GM23248 (cell line): Measurements from ENCODE around the gene EGFL7. TPM values are rescaled to one million over a fixed set of nuclear protein-coding genes. Genes with fewer than 3 reads are reported as not detected.

ENCODE experiments used
- DNase-seq: peaks from one replicate; pipeline ENCODE4 v3.0.0-alpha.2; 2015
- H2AFZ ChIP-seq: fragments of 200-600 bp; sonication (generic); 2 replicates; pipeline ENCODE4 v1.6.1; 2016; ENCODE audit warnings: antibody characterized with exemption
- H3F3A ChIP-seq: fragments of 200-600 bp; sonication (generic); 2 replicates; pipeline ENCODE4 v1.6.1; 2016; ENCODE audit warnings: mild to moderate bottlenecking, antibody characterized with exemption, mixed run types; ENCODE audit not compliant: insufficient read depth
- H3K27ac ChIP-seq: fragments of 200-600 bp; sonication (generic); 2 replicates; pipeline ENCODE4 v1.5.1; 2016; ENCODE audit warnings: mild to moderate bottlenecking
- H3K27me3 ChIP-seq: fragments of 200-600 bp; sonication (generic); replicated peaks from 2 replicates; pipeline ENCODE4 v1.6.1; 2016; ENCODE audit warnings: mild to moderate bottlenecking; ENCODE audit not compliant: insufficient read depth
- H3K36me3 ChIP-seq: fragments of 200-600 bp; sonication (generic); 2 replicates; pipeline ENCODE4 v1.6.1; 2016; ENCODE audit warnings: low read depth, mild to moderate bottlenecking
- H3K4me1 ChIP-seq: fragments of 200-600 bp; sonication (generic); 2 replicates; pipeline ENCODE4 v1.6.1; 2016; ENCODE audit warnings: mild to moderate bottlenecking; ENCODE audit not compliant: insufficient read depth
- H3K4me2 ChIP-seq: fragments of 200-600 bp; sonication (generic); one replicate; pipeline ENCODE4 v1.6.1; 2016; ENCODE audit warnings: mild to moderate bottlenecking; ENCODE audit not compliant: unreplicated experiment
- H3K4me3 ChIP-seq: fragments of 200-600 bp; sonication (generic); 2 replicates; pipeline ENCODE4 v1.5.1; 2016; ENCODE audit warnings: mild to moderate bottlenecking
- H3K79me2 ChIP-seq: fragments of 200-600 bp; sonication (generic); 2 replicates; pipeline ENCODE4 v1.6.1; 2016; ENCODE audit warnings: mild to moderate bottlenecking; ENCODE audit not compliant: insufficient read depth
- H3K9ac ChIP-seq: fragments of 200-600 bp; sonication (generic); 2 replicates; pipeline ENCODE4 v1.6.1; 2016; ENCODE audit warnings: mild to moderate bottlenecking
- H3K9me2 ChIP-seq: fragments of 200-600 bp; sonication (generic); 2 replicates; pipeline ENCODE4 v1.6.1; 2016; ENCODE audit warnings: mixed run types, mild to moderate bottlenecking, moderate library complexity; ENCODE audit not compliant: insufficient read depth
- H3K9me3 ChIP-seq: fragments of 200-600 bp; sonication (generic); one replicate; pipeline ENCODE4 v1.6.1; 2017; ENCODE audit warnings: low read depth
- H4K20me1 ChIP-seq: fragments of 200-600 bp; sonication (generic); 2 replicates; pipeline ENCODE4 v1.6.0; 2016; ENCODE audit not compliant: insufficient read depth
- EZH2 ChIP-seq: fragments of 200-600 bp; sonication (generic); IDR thresholded peaks from 2 replicates; pipeline ENCODE4 v1.6.1; 2018; ENCODE audit warnings: antibody characterized with exemption, mild to moderate bottlenecking; ENCODE audit not compliant: insufficient read depth, poor library complexity, severe bottlenecking
- EZH2phosphoT487 ChIP-seq: fragments of 200-600 bp; sonication (generic); IDR thresholded peaks from 2 replicates; pipeline ENCODE4 v1.6.1; 2018; ENCODE audit warnings: antibody characterized with exemption, moderate library complexity, mild to moderate bottlenecking, low read depth; ENCODE audit not compliant: insufficient read depth
- WGBS, 2 experiments: methylation state at CpG; one replicate each; pipeline ENCODE4 v1.1.6; 2015 to 2017; ENCODE audit warnings: low lambda C conversion rate in 2 of 2, low coverage in 1 of 2; ENCODE audit errors: missing lambda C conversion rate in 2 of 2; 5-methylcytosine and 5-hydroxymethylcytosine counted together
- in situ Hi-C: fragments of 300-500 bp; cut with MboI; formaldehyde crosslinking; loops from 2 replicates; pipeline ENCODE4 v1.15.0; 2020
- polyA plus RNA-seq: library from polyadenylated mRNA; unstranded; fragments of >200 nt; fragmentation: Nextera tagmentation; extraction: Ambion mirVana; gene quantifications from 2 replicates; pipeline ENCODE4 v1.2.1, GENCODE V29; 2016
- total RNA-seq: library from RNA; depleted of rRNA; stranded (reverse); fragments of >200 nt; shearing (Covaris generic); gene quantifications from 2 replicates; pipeline ENCODE4 v1.2.3, GENCODE V29; 2014

The EGFL7 gene
- total and polyA plus RNA-seq, 2 experiments from 2014 or later, result 13.7 to 15.3 TPM

DNA sequence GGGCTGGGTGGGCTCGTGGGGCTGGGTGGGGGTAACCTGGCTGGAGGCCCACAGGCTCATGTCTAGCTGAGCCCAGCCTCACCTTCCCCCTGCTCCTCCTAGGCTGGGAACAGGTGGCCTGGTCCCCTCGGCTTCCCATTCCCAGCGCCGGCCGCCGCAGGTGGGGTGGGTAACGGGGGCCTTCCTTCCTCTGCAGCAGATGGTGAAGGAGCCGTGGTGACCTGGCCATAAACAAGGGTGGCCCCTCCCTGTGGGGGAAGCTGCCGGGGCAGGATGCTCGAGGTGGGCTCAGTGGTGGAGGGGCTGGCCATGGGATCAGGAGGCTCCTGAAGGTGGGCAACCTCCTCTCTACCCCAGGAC is 41.0 kb upstream of the EGFL7 start:
- in situ Hi-C loops, result loop anchor here (5.0 kb wide), 1 partner anchor 129 kb away; no protein-coding TSS in a partner anchor
- no peak overlapping the region for H3K27ac ChIP-seq
- H3K79me2 ChIP-seq, result no peaks in the 10 kb centered on the region
- no peaks in the 10 kb centered on the region for H3K27me3 ChIP-seq
- no peaks in the 10 kb centered on the region for H4K20me1 ChIP-seq
- no peaks in the 10 kb centered on the region for H3K36me3 ChIP-seq
- H2AFZ ChIP-seq, result no peak overlapping the region
- TF ChIP-seq EZH2 (no peak), EZH2phosphoT487 (no peak)
- H3F3A ChIP-seq, result no peaks in the 10 kb centered on the region
- H3K9me3 ChIP-seq, result no peaks in the 10 kb centered on the region
- WGBS, 2 experiments, result 73 to 81% methylated on average over 7 to 10 of the region's 10 CpGs
- no peak overlapping the region for H3K4me3 ChIP-seq
- DNase-seq, result no peak
- H3K9ac ChIP-seq, result no peak overlapping the region
- H3K9me2 ChIP-seq, result no peaks in the 10 kb centered on the region
- no peaks in the 10 kb centered on the region for H3K4me1 ChIP-seq
- H3K4me2 ChIP-seq, result no peak overlapping the region

DNA sequence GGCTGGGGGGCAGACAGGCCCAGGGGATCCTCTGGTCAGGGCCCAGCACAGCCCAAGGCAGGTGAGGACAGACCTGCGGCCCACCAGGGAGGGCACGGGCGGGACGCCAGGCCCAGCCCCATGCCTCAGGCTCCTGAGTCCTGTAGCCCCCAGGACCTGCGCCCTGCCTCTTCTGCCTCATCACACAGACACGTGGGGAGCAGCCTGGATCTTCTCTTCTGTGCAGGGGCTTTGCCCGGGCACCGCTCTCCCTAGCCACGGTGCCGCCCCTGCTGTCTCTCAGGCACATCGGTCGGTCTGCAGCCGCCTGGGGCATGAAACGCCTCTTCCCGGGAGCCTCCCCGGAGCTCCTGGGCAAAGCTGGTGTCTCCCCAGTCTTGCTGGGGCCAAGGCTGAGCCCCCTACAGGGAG is 40.2 kb upstream of the EGFL7 start:
- Histone ChIP-seq H3F3A (no peaks in the 10 kb centered on the region), H4K20me1 (no peaks in the 10 kb centered on the region), H2AFZ (no peak overlapping the region), H3K9ac (no peak overlapping the region), H3K27me3 (no peaks in the 10 kb centered on the region), H3K4me1 (no peaks in the 10 kb centered on the region), H3K36me3 (no peaks in the 10 kb centered on the region), H3K79me2 (no peaks in the 10 kb centered on the region), H3K4me3 (no peak overlapping the region), H3K9me3 (no peaks in the 10 kb centered on the region), H3K4me2 (no peak overlapping the region), H3K9me2 (no peaks in the 10 kb centered on the region), H3K27ac (no peak overlapping the region)
- 84 to 85% methylated on average over 16 of the region's 16 CpGs for WGBS, 2 experiments
- TF ChIP-seq EZH2phosphoT487 (no peak), EZH2 (no peak)
- in situ Hi-C loops, result loop anchor here (5.0 kb wide), 1 partner anchor 130 kb away; no protein-coding TSS in a partner anchor
- DNase-seq, result no peak

DNA sequence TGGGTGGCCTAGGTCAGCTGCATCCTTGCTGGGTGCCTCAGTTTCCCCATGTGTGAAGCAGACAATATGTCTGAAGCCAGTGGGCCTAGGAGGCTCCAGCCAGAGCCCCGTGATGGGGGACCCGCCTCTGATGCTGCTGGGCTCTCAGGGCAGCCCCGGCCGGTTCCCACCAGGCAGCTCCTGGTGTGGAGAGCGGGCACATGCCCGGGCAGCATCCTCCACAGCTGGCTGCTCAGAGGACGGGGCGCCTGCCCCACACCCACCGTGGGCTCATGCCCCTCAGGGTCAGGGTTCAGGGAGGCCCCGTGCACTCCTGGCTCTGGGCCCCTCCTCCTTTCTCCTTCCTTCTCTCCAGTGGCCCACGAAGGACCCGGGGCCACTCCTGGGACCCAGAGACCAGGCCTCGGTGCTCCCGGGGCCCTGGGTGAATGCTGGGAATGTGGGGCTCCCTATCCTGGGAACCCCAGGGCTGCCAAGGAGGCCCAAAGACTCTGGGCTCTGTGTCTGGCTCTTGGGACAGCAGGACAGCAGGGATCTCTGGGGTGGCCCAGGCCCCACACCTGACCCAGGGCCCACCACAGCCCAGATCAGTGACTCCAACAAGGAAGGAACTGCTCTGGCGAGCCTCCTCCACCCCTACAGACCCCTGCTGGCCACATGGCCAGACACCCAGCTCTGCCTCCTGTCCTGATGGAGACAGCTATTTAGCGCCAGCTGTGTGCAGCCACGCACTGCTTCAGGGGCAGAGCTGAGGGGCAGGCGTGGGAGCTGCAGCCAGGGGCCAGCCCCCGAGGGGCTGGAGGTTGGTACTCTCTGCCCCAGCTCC is 39.5 kb upstream of the EGFL7 start:
- Histone ChIP-seq H3K27ac (no peak overlapping the region), H3K79me2 (no peaks in the 10 kb centered on the region), H3K9me2 (no peaks in the 10 kb centered on the region), H3K4me2 (no peak overlapping the region), H3K27me3 (no peaks in the 10 kb centered on the region), H4K20me1 (no peaks in the 10 kb centered on the region), H2AFZ (no peak overlapping the region), H3K9ac (no peak overlapping the region), H3F3A (no peaks in the 10 kb centered on the region), H3K4me1 (no peaks in the 10 kb centered on the region), H3K9me3 (no peaks in the 10 kb centered on the region), H3K4me3 (no peak overlapping the region), H3K36me3 (no peaks in the 10 kb centered on the region)
- TF ChIP-seq EZH2phosphoT487, result no peak
- no peak for TF ChIP-seq EZH2
- DNase-seq, result no peak
- 78 to 79% methylated on average over 17 to 18 of the region's 19 CpGs for whole genome bisulfite sequencing, 2 experiments
- in situ Hi-C loops, result loop anchor here (5.0 kb wide), 1 partner anchor 131 kb away; no protein-coding TSS in a partner anchor

DNA sequence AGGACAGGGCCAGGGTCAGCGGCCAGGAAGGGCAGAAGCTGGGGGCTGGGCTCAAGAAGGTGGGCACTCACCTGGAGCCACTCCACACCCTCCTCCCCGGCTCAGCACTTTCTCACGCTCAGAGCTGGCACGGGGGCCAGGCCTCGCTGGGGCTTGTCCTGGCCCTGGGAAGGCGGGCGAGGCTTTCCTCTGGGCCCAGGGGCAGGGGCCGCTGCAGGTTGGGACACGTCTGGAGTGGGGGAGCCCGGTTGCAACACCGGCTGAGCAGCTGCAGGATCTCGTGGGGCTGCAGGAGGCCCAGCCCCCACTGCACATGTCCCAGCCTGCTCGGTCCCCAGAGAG is 38.9 kb upstream of the EGFL7 start:
- H3K9me2 ChIP-seq, result no peaks in the 10 kb centered on the region
- TF ChIP-seq EZH2phosphoT487, result no peak
- no peak for TF ChIP-seq EZH2
- H3K4me3 ChIP-seq, result no peak overlapping the region
- H3K27ac ChIP-seq, result no peak overlapping the region
- no peaks in the 10 kb centered on the region for H3K79me2 ChIP-seq
- DNase-seq, result no peak
- H3K27me3 ChIP-seq, result no peaks in the 10 kb centered on the region
- 85% methylated on average over 9 to 12 of the region's 13 CpGs for WGBS, 2 experiments
- H4K20me1 ChIP-seq, result no peaks in the 10 kb centered on the region
- H3K36me3 ChIP-seq, result no peaks in the 10 kb centered on the region
- in situ Hi-C loops, result loop anchor here (5.0 kb wide), 1 partner anchor 132 kb away; no protein-coding TSS in a partner anchor
- no peak overlapping the region for H3K9ac ChIP-seq
- H2AFZ ChIP-seq, result no peak overlapping the region
- no peaks in the 10 kb centered on the region for H3F3A ChIP-seq
- H3K9me3 ChIP-seq, result no peaks in the 10 kb centered on the region
- H3K4me2 ChIP-seq, result no peak overlapping the region
- H3K4me1 ChIP-seq, result no peaks in the 10 kb centered on the region
